Thoracic aorta (tissue), 2 donors: Measurements from ENCODE around the gene UBALD2. TPM values are rescaled to one million over a fixed set of nuclear protein-coding genes. Genes with fewer than 3 reads are reported as not detected.

Experiments used
- ATAC-seq: fragments of 150-250 bp; one replicate; pipeline ENCODE4 v1.8.0; 2017; ENCODE audit warnings: low read depth; ENCODE audit not compliant: insufficient number of reproducible peaks, low FRiP score
- DNase-seq: peaks from one replicate; pipeline ENCODE4 v3.0.0-alpha.2; 2020; ENCODE audit warnings: low spot score
- H3K27ac ChIP-seq, 2 donors: fragments of 200-600 bp; sonication (generic); 1 replicate in 1 of 2; 2 replicates in 1 of 2; pipeline ENCODE4 v1.5.1; 2016; ENCODE audit warnings: mild to moderate bottlenecking in 2 of 2, moderate library complexity in 2 of 2
- H3K27me3 ChIP-seq: fragments of 200-600 bp; sonication (generic); replicated peaks from 2 replicates; pipeline ENCODE4 v1.6.0; 2016; ENCODE audit warnings: mild to moderate bottlenecking; ENCODE audit not compliant: insufficient read depth
- H3K36me3 ChIP-seq: fragments of 200-600 bp; sonication (generic); one replicate; pipeline ENCODE4 v1.5.1; 2016
- H3K4me1 ChIP-seq, 2 donors: fragments of 200-600 bp; sonication (generic); 1 replicate in 1 of 2; 2 replicates in 1 of 2; pipeline versions ENCODE4 v1.5.1 to v1.6.0; 2016; ENCODE audit warnings: low read depth in 2 of 2, mild to moderate bottlenecking in 1 of 2; ENCODE audit not compliant: control insufficient read depth in 1 of 2
- H3K4me3 ChIP-seq: fragments of 200-600 bp; sonication (generic); 2 replicates; pipeline ENCODE4 v1.5.1; 2016; ENCODE audit warnings: mild to moderate bottlenecking
- H3K9me3 ChIP-seq: fragments of 200-600 bp; sonication (generic); 2 replicates; pipeline ENCODE4 v1.5.1; 2016
- CTCF ChIP-seq: fragments of 200-600 bp; sonication (generic); IDR thresholded peaks from one replicate; pipeline ENCODE4 v1.5.1; 2019; ENCODE audit warnings: antibody characterized with exemption
- total RNA-seq, 2 donors: library from RNA; depleted of rRNA; stranded (reverse); fragments of >200 nt; gene quantifications; one replicate each; pipeline versions ENCODE4 v1.1.0 to v1.2.3, GENCODE V29; 2016

UBALD2 gene
- total RNA-seq, 2 donors from 2014 or later, result 9.9 to 14.9 TPM

GRCh38 chr17:76232342-76232741 lies 32.8 kb upstream of the UBALD2 start:
- DNase-seq, result no peak
- TF ChIP-seq CTCF, result no peak
- Histone ChIP-seq H3K27me3 (no peaks in the 10 kb centered on the region), H3K4me3 (no peak overlapping the region), H3K27ac (no peak overlapping the region), H3K4me1 (no peaks in the 10 kb centered on the region), H3K9me3 (no peaks in the 10 kb centered on the region), H3K36me3 (no peaks in the 10 kb centered on the region)
- no peak for ATAC-seq

- Histone ChIP-seq H3K9me3 (no peaks in the 10 kb centered on the region), H3K36me3 (no peaks in the 10 kb centered on the region), H3K27me3 (no peaks in the 10 kb centered on the region), H3K27ac (no peak overlapping the region), H3K4me1 (no peaks in the 10 kb centered on the region), H3K4me3 (no peak overlapping the region)
- no peak for ATAC-seq
- DNase-seq, result no peak
- TF ChIP-seq CTCF, result no peak
Measured at GRCh38 chr17:76233588-76234353, 31.4 kb upstream of the UBALD2 start.

GRCh38 chr17:76234354-76234679 lies 30.8 kb upstream of the UBALD2 start:
- Histone ChIP-seq H3K27me3 (no peaks in the 10 kb centered on the region), H3K27ac (no peak overlapping the region), H3K4me3 (no peak overlapping the region), H3K9me3 (no peaks in the 10 kb centered on the region), H3K4me1 (peaks cover 0 to under 1% of the 10 kb centered on the region in 2 donors), H3K36me3 (no peaks in the 10 kb centered on the region)
- DNase-seq, result no peak
- no peak for ATAC-seq
- TF ChIP-seq CTCF, result no peak

GRCh38 chr17:76235883-76236282 lies 29.3 kb upstream of the UBALD2 start:
- TF ChIP-seq CTCF, result no peak
- no peaks in the 10 kb centered on the region for H3K36me3 ChIP-seq
- ATAC-seq (no peak), DNase-seq (no peak)
- H3K4me3 ChIP-seq, result no peak overlapping the region
- no peaks in the 10 kb centered on the region for H3K27me3 ChIP-seq
- no peaks in the 10 kb centered on the region for H3K9me3 ChIP-seq
- H3K27ac ChIP-seq, result no peak overlapping the region
- H3K4me1 ChIP-seq, result peaks cover 5 to 10% of the 10 kb centered on the region in 2 donors

GRCh38 chr17:76236603-76237002 lies 28.5 kb upstream of the UBALD2 start:
- Histone ChIP-seq H3K27me3 (no peaks in the 10 kb centered on the region), H3K9me3 (no peaks in the 10 kb centered on the region), H3K27ac (no peak overlapping the region), H3K4me1 (peaks cover 9 to 17% of the 10 kb centered on the region in 2 donors), H3K36me3 (no peaks in the 10 kb centered on the region), H3K4me3 (no peak overlapping the region)
- no peak for TF ChIP-seq CTCF
- DNase-seq (no peak), ATAC-seq (no peak)
